GM19043 (cell line): ENCODE data around the gene IL22RA2.

ENCODE experiments used
- ATAC-seq: cut with Tn5 transposase; IDR thresholded peaks from one replicate; pipeline ENCODE4 v1.9.1; 2021; ENCODE audit warnings: low read depth; ENCODE audit not compliant: unreplicated experiment

IL22RA2 gene

DNA sequence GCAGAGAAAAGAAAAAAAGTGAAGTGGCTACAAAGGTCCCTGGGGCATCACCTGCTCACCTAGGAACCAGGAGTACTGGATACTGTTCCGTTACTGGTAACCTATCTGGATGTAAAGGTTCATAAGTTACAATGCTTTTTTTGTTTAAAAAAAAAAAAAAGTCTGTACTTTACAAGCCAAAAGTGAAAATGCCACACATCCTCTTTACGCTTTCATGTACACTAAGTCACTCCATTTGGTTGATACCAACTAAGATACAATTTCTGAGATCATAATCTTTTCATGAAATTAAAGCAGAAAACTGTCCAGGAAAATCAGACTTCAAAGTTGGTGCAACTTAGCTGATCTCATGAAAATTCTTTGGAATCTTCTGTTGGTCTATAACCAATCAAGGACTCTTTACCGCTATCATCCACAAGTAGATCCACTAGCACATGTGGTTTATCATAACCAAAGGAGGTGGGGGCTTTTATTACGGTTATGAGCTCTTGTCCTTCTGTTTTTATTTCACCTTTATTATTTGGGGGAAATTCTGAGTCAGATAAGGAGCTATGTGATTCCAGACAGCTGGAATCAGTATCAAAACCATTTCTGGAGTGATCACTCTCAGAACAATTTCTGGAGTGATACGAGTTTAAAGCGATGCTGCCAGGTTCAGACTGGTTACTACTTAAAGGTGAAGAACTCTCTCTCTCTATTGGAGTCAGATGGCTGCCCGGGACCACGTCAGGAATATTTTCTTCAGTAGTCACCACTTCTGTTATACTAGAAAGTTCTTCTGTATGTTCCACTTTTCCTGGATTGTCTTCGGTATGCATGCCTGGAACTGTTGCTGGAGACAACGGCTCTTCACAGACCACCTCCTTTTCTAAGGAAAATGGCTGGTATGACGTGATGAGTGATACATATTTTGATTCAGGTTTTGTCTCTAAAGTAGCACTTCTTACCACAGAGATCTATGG is 24.5 kb upstream of the IL22RA2 start:
- ATAC-seq = no peak

DNA sequence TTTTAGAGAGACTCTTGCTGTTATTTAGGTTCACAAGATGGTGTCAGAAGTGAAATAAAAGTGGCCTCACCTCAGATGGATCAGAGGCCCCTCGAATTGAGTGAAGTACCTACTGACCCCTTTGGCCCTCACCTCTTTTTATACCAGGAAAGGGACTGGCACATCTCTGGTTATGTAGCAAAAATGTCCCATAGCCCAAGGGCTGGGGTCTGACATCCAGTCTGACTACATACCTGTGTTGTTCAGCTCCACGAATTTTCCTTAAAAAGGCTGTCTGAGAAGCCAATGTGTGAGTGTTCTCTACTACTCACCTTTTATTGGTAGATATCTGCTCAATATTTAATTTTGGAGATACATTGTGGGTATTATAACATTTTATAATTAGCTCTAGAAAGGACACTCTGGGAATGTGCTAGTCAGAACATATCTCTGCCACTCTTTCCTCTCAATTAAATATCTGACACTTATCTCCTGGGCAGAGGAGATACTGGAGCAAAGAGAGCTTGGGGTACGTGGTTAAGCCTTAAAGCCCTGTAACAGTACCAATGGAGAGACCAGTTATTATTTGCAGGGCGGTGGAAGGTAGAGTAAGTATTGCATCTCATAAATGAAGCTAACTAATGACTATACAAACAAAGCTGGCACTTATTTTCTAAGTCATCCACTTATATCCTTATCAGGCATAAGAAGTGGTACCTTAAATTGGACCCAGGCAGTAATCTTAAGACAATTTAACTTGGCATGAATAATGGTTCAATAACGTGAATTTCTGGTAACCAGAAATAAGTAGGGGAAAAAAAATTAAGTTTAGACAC is 20.0 kb upstream of the IL22RA2 start:
- ATAC-seq = no peak

DNA sequence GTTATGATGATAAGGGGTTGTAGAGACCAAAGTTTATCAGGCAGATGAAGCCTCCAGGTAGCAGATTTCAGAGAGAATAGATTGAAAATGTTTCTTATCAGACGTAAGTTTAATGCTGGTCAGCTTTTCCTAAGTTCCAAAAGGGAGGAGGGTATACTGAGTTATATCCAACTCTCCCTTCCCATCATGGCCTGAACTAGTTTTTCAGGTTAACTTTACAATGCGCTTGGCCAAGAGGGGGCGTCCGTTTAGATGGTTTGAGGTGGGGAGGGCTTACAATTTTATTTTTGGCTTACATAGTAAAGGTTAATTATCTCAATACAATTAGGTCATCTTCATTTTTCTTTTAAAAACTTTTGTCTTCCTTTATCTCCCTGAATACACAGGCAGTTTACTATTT is 19.4 kb upstream of the IL22RA2 start:
- ATAC-seq = no peak

DNA sequence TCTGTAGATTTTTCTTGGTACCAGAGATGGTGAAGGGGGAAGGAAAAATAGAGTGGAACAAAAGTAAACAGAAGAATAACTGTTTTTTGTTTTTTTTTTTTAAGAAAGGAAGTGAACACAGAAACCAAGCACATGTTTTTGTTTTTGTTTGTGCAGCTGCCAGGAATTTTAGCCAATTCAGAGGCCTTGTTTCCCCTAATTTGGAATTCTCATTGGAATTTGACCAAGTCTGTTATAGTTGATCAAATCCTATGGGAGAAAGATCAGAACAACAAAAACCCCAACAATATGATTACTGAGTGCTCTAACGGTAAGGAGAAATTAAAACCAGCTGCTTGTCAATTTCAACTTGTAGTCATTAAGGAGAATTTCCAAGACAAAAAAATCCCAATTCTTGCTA is 18.2 kb upstream of the IL22RA2 start:
- no peak for ATAC-seq

DNA sequence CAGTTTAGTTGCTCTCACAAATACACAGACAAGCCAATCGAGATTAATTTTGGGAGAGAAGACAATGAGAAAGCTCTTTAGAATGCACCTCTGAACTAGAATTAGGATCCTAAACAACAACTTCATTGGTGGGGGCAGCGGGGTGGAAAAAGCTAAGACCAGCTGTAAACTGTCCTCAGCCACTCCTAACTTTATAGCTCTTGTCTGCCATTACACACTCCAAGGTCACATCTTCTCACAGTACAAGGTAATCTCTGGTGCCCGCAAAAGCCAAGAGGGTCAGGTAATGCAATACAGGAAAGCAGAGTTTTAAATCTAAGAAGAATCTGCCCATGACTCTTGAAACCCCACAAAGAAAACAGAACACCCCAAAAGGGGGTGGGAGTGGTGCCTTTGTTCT is 17.8 kb upstream of the IL22RA2 start:
- ATAC-seq = no peak

DNA sequence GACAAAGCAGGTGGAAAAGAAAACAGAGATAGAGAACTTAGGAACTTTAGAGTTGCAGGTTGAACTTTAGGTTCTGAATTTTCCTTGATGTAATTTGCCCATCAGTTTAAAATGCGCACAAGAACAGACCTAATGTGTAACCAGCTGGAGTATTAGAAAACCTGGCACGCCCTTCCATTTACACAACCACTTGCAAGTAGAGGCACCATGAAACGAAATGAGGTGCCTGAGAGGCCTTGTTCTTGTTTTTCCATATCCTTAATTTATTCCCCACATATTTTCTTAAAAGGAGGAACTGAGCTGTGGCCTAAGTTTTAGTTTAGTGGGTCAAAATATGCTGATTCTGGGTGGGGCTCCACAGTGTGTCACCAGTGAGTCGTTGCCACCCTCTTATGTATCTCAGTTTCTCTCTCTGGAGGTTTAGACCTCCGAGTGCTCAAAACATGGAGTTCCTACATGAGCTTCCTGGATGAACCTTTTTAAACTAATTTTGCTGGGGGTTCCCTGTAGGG is 17.2 kb upstream of the IL22RA2 start:
- ATAC-seq = no peak

DNA sequence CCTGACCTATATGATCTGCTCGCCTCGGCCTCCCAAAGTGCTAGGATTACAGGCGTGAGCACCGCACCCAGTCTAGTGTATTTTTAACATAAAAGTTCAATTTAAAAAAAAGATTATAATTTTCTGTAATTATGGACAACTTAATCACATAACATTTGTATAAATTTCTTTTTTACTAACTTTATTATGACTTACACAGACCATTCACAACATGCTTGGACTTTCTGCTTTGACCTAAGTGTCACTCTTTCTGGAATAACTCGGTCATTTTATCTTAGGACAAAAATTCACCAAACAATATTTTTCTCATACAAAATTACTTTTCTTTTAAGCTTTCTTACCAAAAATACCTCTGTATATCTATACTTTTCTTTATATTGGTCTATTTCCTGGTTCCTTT is 15.4 kb upstream of the IL22RA2 start:
- ATAC-seq = no peak

DNA sequence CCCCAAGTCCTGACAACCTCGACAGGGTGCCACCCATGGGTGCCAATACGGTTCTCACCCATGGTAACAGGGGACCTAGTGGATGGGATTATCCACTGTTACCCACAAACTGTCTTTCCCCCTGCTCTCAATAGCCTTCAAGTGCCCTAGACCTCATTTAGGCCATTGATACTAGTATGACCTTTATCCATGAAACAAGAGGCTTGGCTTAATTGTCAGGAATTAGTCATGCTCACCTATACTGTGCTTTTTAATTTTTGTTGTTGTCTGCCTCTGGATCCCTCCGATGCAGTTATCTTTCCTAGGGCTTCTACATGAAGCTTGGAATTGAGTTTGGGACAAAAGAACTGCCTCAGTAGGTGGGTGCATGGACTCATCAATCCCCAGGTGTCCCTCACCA is 11.8 kb upstream of the IL22RA2 start:
- ATAC-seq = no peak

DNA sequence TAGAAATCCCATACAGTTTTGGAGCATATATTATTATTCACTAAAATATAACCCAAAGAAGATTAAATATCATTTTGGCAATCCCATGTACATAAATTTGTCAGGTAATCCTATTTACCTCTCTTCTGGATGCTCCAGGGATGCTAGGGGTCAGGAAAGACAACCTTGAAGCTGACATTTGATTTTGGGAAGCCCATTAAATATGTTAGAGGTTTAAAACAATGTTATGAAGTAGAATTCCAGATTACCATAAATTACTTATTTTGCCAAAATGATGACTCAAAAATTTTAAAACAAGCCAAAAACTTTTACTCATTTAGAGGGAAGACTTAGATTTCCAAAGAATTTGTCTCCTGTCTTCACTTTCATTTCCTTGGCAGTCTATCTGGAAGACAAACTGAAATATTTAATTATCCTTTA is 9.2 kb upstream of the IL22RA2 start:
- ATAC-seq = no peak

DNA sequence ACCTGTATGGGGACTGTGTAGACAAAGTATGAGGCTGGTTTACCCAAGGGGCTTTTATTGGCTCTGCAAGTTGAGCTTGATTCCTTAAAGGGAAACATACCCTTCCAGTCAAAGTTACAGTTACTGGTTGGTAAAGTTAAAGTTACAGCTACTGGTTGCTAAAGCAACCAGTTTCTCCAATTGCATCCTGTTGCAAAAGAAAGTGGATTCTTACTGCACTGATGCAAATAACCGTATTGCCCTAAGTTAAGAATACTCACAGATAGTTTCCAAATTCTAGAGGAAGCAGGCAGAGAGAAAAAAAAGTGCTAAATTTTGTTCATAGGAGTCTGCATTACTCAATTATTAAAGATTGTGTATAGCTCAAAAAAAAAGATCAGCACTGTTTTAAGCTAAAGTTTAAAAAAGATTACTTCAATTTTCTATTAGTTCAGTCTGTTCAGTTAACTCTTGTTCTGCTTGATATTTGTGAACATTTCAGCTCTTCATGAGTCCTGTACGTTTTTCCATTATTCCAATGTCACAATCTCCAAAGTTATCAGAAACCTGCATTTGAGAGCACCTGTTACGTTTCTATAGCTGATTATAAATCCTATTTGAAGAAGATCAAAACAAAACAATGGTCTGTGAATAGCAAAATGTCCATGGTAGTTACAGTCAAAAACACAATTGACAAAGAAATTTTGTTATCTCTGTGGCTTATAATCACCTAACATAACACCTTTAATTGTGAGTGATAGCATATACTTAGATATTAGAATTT is 8.6 kb upstream of the IL22RA2 start:
- no peak for ATAC-seq

DNA sequence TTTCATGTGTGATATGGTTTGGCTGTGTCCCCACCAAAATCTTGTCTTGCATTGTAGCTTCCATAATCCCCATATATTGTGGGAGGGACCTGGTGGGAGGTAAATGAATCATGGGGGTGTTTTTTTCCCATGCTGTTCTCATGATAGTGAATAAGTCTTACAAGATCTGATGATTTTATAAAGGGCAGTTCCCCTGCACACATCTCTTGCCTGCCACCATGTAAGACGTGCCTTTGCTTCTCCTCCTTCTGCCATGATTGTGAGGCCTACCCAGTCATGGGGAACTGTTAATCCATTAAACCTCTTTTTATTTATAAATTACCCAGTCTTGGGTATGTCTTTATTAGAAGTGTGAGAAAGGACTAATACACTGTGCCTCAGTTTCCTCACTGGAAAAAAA is 4.2 kb upstream of the IL22RA2 start:
- ATAC-seq = no peak

DNA sequence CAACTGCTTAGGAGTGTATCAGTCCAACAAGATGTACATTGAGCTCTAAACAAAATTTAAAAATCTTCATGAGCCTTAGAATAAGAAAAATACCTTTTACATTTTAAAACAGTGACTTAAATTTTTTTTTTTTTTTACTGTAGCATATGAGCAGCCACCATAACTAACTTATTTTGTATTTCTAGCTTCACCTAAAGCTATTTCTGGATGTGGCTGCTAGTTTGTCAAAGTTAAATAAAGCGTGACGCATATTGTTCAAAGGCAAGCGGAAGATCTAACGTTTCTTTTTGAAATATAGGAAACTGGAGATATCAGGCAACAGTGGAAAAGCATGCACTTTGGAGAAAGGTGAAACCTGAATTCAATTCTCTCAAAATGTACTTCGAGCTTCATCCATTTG is 3.3 kb upstream of the IL22RA2 start:
- ATAC-seq = no peak

DNA sequence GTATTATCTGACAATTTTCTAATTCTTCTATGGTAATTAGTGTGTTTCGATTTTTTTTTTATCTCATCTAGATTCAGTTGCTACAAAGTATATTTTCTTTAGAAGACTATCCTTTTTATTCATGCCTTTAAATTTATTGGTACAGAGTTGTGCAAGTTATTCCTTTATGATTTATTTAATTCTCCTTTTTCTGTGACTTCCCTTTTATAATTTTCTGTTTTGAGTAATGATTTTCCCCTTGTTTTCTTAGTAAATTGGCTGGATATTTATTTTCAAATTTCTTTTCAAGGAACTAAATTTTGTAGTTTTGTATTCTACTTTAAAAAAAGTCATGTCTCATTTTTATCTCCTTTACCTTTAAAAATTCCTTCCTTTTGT is 2.4 kb upstream of the IL22RA2 start:
- no peak for ATAC-seq

DNA sequence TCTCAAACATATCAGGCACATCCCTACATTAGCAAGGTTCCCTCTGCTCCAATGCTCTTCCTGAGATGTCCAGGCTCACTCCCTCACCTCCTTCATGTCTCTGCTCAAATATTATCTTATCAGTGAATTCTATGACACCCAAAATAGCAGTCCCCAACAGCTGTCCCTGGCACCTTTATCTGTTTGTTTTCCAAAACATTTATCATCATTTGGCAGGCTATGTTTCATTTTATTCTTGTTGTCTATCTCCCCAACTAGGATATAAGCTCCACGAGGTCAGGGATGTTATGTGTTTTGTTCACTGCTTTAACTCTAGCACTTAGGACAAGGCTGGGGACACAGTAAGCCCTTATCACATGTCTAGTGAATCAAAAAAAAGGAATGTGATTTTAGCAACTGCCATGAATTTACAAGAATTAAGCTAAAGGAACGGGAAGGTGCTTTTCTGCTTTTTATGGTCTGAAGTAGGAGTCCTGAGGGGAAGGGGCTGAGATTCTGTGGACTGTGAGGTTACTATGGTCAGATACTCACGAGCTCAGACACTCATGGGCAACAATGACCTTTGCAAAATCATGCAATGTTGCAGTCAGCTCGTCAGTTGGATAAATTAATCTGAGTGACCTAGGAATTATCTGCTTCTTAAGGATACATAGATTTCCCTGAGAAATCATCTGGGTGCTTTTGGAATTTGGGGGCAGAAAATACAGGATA is 1.9 kb upstream of the IL22RA2 start:
- ATAC-seq = no peak

DNA sequence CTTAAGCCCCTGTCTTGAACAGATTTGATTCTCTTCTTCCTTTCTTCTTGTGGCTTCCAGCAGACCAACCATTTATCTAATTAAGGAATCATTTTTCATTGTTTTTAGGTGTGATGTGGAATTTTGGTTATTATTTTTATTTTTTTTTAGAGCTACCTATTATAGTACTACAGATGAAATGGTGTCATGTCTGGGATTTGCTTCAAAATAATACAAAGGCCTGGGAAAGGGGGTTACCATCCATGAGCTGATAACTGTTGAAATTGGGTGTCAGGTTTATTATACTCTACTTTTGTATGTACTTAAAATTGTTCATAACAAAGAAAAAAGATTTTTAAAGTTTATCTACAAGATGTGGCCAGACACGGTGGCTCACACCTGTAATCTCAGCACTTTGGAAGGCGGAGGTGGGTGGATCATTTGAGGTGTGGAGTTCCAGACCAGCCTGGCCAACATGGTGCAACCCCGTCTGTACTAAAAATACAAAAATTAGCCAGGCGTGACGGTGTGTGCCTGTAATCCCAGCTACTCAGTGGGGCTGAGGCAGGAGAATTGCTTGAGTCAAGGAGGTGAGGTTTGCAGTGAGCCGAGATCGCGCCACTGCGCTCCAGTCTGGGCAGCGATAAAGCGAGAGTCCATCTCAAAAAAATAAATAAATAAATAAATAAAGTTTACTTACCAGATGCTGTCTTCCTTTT is 561 bp downstream of the IL22RA2 start:
- ATAC-seq = no peak

DNA sequence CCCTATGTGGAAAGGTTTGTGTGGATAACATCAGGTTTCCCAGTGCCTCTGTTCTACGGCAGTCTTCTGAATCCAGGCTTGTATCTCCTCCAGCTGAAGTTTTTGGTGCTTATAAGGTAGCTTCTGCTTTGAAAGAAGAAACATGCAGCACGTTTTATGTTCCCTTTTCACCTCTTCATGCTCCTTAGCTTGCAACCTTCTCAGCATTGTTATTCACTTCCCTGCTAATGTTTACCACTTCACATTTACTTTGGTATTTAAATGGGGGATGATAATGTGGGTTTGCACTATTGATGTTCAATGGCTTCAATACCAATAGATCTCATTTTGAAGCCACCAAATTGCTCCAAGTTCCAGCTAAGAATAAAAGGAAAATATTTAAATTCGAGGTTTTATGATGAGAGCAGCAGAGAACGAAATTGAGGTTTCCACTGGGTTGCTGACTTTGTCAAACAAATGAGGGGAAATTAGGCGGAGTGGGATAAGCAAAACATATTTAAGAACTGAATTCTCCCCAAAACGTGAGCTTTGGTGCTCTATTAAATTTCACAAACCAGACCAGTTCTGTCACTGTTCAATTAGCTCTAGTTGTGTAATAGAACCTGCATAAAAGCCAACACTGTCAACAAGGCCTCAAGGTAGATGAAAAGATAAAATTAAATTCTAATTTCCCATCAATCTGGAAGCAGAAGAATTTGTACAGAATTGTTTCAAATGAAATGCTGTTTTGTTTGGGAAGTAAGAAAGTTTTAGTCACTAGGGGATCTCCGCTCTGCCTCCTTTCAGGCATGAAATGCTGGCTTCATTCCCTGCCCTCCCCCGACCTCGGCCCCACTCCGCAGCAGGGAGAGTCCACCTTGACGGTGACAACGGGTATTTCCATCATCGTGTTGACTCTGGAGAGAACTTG is 1.4 kb downstream of the IL22RA2 start:
- ATAC-seq = no peak

DNA sequence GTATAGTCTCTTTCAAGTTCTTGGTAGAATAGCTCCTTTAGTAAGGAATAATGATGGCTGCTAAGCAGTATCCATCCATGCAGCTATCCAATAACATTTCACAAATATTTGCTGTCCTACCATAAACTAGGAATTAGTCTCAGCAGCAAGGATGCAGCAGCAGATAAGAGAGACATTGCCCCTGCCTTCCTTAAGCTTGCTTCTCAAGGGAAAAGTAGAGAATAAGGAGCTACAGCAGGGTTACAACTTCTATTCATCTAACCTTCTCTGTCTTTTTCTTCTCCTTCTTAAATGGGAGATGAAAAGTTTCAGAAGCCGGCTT is 2.4 kb downstream of the IL22RA2 start:
- ATAC-seq = no peak

DNA sequence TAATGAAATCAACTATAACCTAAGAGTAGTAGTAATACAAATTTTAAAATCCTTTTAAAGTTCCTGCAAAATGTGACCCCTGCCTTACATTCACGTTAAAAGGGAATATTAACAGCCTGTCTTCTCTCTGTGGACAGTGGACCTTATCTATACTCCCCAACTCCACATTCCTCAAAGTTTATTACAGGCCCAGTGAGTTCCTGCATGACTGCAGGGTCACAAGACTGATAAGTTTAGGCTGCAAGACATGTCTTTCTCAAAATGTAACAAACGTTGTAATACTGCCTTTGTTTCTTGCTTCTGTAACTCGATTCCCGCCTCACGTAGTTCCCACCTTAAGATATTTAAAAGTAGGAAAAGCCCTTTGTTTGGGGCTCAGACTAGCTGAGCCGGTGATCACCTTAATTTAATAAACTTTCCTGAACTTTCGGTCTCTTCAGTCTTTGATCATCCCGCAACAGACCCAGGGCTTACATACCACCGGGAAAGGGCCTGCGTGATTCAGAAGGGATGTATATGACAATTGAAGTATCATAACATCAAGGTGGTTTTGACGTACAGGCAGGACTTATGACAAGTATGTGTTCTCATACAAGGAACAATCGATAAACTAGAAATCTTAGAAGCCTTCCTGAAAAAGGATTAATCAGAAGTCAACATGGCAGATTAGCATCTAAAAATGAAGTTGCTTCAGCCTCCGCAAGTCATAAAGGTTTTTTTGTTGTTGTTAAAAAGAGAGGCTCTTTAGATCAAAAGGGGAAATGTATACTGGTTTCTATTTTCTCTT is 3.0 kb downstream of the IL22RA2 start:
- ATAC-seq = no peak
